NCI-H2227 treated with DMSO at 0.1 percent for 48 hours (cell line): ENCODE measurements around the gene GLMP.
"Not testable (repeated sequence)": the region's sequence is repeated elsewhere in the genome, so short reads cannot be mapped to it uniquely, and the experiment has no call there.

ENCODE experiments used
- DNase-seq: peaks from one replicate; lab custom pipeline; 2025; lab: John Stamatoyannopoulos, UW

Gene GLMP, protein sequence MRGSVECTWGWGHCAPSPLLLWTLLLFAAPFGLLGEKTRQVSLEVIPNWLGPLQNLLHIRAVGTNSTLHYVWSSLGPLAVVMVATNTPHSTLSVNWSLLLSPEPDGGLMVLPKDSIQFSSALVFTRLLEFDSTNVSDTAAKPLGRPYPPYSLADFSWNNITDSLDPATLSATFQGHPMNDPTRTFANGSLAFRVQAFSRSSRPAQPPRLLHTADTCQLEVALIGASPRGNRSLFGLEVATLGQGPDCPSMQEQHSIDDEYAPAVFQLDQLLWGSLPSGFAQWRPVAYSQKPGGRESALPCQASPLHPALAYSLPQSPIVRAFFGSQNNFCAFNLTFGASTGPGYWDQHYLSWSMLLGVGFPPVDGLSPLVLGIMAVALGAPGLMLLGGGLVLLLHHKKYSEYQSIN

DNA sequence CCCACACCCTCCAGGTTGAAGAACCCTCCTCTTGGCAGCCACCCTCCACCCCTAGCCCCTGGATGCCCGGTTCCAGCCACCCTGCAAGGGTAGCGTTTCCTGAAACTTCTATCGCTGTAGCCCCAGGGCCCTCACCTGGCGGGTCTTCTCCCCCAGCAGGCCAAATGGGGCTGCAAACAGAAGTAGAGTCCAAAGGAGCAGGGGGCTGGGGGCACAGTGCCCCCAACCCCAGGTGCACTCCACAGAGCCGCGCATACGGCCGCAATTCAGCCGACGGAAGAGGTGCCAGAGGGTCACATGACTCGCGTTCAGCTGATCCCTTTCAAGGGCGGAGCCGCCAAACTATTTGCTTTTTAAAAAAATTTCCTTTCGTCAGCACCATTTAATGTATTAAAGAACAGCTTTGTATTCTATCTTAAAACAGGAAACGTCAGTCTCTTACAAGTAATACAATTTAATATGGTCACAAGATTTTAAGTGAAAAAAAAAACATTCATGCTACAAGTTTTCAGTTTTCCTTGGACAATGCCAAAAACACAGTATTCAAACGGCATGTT is at the start of gene GLMP:
Gene GLMP, minus strand, starts transcription at position 289 of the 557 bp plus-strand sequence. Its CDS starts 34 bp downstream, at position 255.
- peak; percentile 77 for DNase-seq

DNA sequence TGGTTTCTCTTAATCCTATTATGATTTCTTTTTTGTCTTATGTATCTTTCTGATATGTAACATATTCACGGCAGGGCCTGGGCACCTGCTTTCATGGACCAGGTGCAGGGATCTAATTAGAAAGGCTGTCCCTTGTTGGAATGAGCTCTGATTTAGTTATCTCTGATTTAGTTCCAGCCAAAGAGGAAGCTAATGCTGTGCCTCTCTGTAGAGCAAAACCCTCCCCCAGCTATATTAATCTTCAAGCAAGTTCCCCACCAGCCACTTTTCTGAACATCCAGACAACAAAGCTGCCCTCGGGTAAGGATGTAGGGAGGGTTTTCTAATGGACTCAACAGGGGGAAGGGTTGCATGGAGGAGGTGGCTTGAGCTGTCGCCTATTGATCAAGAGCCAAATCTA is 48.9 kb upstream of the GLMP start:
- no peak for DNase-seq

DNA sequence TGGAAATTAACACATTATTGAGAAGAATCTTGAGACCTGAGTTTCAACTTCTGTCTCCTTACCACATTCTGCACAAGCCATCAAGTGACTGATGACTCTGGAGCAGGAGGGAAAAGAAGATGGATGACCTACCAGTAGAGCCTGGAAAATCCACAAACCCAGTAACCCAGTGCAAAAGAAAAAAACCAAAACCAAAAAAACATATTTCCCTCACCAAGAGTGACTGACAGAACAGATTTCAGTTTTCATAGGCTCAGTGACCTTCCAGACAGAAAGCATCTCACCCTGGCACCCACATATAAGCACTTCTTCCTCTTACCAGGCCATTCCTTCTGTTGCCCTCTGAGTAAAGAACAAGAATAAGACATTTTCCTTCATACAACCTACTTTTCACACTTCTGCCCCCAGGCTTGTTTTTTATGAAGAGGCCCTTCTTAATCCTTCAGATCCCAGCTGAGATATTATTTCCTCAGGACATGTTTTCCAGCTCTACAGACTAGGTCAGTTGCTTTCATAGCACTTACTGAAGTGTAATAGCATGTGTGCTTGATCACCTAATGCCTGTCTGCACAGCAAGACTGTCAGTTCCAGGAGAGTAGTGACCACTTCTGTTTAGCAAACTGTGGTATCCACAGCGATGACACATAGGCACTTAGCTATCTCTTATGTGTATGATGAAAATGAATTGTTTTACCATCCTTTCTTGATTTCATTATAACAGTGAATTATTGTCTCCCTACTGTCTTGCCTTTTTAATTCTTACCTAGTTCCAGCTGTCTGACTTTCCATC is 46.9 kb upstream of the GLMP start:
- no peak for DNase-seq

DNA sequence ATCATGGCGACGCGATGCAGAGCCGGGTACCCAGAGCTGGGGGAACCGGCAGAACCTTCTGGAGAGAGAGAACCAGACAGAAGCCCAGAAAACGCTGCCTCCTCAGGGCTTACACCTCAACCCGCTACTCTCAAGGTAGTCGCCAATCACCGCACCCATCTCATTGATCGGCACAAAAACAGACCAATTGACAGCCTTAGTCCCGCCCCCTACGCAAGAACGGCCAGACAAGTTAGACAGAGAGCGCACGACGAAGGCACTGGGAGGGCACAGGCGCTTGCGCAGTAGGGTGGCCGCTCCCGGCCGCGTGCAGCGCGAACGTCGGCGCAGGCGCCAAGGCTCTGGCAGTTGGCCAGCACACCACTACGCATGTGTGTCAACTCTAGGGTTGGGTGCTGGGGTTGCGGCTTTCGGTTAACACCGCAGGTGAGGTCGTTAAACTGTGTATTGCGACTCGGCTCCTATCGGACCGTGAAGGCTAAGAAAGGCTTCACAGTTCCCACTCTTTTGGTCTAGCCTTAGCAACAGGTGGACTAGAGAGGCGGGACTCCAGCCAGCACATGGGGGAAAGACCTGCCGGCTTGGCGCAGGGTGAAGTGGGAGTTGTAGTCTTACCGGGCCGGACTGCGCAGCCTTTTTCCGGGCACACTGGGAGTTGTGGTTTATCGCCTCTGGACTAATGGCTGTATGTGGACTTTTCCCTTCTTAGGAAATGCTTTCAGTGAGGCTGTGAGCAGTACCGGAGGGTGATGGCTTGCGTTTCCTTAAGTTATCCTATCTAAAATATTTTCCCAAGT is 42.9 kb upstream of the GLMP start, which contains the start of the genes CCT3 and TSACC:
Gene CCT3, minus strand, starts transcription at position 113 of the 797 bp plus-strand sequence. Its CDS starts 108 bp downstream, at position 5.
Gene TSACC, plus strand, starts transcription at position 347 of the 797 bp plus-strand sequence. CDS start 1,232 bp downstream, outside the sequence.
- DNase-seq = peak; percentile 99

DNA sequence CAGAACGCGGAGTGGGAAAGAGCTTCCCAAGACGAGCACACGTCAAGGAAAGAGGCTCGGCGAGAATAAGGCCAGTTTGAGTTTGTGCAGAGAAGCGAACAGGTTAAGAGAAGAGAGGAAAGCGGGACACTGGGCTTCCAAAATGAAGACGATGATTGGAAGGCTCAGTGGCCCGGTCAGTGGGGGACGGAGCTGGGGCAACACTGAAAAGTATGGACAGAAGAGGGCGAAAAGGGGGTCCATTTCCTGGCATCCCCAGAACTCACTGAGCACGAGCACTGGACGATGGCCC is 42.4 kb upstream of the GLMP start:
- no peak for DNase-seq

DNA sequence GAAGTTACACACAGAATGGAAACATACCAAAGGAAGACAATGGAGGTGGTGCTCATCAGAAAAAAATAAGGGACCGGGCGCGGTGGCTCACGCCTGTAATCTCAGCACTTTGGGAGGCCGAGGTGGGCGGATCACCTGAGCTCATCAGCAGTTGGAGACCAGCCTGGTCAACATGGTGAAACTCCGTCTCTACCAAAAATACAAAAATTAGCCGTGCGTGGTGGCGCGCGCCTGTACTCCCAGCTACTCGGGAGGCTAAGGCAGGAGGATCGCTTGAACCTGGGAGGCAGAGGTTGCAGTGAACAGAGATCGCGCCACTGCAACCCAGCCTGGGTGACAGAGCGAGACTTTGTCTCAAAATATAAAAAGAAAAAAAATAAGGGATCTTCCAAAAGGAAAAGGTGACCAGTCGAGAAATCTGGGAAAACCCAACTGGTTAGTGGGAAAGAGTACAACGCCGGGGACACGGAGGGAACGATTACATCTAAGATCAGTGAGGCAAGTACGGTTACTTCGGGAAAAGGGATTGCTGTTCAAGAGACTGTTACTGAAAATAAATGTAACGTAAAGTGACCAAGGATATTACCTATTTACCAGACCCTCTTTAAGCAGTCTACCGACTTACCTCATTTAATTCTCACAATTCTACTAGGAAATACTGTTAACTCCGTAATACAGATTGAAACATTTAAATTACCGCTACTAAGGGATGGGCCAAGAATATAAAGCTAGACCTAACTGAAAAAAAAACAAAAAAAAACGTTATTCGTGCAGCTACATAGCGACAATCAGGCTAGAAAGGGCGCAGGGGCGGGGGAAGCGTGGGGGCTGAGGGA is 41.8 kb upstream of the GLMP start:
- DNase-seq = no peak

DNA sequence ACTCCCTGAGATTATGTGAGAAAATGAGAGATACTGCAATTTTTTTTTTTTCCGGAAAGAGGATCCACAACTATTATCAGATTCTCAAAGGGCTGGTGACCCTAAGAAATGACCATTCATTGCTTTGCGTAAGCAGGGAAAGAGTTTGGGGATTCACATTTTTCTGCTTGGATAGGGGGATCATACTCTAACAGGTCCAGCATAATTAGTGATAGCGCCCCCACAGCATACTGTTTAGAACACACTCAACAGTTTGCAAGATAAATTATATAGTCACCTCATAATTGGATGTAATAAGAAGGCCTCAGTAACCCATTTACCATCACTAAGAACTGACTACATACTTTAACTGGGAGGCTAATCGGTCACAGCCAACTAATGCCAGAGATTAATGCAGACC is 40.8 kb upstream of the GLMP start:
- no peak for DNase-seq

DNA sequence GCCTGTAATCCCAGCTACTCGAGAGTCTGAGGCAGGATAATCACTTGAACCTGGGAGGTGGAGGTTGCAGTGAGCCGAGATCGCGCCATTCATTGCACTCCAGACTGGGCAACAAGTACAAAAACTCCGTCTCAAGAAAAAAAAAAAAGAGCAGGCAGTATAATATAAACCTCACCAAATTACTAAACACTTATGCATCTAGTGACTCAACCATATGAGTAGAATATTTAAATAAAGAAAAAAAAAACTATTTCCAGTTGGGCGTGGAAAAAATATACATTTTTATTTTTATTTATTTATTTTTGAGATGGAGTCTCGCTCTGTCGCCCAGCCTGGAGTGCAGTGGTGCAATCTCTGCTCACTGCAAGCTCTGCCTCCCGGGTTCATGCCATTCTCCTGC is 27.7 kb upstream of the GLMP start:
- not testable (repeated sequence) for DNase-seq

DNA sequence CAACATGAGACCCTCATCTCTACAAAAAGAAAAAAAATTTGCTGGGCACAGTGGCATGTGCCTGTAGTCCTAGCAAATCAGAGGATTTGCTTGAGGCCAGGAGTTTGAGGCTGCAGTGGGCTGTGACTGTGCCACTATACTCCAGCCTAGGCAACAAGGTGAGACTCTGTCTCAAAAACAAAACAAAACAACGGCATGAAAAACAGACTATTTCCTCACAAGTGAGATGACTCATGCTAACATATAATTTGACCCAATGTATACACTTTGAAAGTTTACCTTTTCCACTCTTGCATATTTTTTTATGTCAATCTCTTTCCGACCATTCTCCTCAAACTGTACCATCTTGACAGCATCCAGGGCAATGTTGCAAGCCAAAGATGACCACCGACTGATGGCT is 25.1 kb upstream of the GLMP start:
- DNase-seq = no peak

DNA sequence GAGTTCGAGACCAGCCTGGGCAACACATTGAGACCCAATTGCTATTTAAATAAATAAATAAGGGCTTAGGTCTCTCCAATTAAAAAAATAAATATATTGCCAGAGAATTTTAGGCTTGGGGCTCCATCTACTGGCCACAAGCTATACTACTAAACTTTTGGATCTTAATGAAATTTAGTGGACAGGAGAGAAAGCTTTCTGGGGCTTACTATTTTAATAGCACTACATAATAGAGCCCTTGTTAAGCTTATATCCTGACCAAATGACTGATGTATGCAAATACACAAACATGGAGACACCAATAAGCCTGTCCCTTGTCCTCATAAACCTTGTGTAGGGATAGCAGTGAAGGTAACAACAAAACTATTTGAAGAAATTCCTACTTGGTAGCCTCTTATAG is 24.2 kb upstream of the GLMP start:
- DNase-seq = no peak

DNA sequence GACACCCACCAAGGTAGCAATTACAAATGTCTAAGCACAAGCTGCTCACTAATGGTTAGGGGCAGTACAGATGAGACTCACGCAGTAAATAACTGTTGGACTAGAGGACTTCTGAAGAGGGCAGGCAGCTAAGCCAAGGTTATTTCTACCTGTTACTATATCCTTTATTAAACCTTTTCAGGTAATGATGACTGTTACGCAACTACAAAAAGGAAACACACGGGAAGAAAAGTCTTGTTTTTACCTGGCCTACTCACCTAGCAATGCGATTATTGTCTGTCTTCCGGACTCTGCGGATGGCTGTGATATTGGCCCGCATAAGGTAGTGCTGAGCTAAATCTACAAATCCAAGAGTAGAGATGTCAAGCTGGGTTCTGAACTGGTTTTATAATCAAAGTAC is 21.4 kb upstream of the GLMP start:
- DNase-seq = no peak

DNA sequence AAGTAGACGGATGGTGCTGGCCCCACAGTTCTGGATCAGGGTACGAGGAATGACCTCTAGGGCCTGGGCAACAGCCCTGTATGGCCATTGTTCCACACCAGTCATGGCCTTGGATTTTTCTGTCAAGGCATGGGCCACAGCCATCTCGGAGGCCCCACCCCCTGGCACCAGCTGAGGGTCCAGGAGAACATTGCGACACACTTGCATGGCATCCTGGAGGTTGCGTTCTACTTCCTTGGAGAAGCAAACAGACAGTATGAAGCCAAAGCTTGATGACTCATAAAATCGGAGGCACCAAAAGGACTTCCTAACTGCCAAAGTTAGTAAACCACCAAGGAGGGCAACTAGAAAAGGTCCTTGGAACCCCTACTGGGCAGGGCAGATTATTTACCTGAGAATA is 15.5 kb upstream of the GLMP start:
- DNase-seq = no peak

DNA sequence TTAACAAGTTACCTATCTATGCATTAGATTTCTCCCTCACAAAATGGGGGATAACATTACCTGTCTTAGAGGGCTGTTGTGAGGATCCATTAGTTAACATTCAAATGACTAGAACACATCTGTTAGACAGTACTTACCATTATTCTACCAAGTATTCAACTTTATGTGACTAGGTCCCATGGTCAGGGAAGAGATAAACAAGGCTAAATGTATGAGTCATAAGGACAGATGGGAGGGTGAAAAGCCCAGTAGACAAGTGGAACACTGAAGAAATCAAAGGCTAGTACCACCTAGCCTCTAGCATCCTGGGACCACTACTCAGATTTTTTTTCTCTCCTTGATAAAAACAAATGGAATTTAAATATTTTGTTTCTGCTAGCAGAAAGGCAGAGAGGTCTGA is 12.6 kb upstream of the GLMP start:
- DNase-seq = no peak

DNA sequence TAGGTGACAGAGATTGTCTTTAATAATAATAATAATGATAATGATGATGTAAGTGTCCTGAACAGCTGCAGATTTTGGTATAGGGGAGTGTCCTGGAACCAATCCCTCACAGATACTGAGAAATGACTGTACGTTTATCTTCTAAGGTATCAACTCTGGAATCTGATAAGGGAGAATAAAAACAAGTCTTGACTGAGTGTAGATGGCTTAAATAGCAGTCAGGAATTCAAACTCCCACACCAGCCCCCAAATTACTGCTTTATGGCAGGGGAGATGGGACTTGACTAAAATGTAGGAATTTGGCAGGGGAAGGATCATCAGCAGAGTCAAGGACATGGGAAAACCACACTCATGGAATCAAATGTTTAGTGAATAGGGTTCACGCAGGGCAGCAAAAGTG is 9.7 kb upstream of the GLMP start:
- DNase-seq = no peak

DNA sequence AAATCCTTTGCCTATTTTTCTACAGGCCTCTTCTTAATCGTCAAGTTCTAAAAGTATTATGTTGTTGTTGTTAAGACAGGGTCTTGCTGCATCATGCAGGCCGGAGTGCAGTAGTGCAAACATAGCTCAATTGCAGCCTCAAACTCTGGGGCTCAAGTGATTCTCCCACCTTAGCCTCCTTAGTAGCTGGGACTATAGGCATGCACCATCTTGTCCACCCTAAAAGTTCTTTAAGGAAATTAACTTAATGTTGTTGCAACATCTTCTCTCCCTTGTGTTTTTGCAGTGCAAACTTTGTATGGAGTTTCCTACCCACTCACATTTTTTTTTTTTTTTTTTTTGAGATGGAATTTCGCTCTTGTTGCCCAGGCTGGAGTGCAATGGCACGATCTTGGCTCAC is 7.8 kb upstream of the GLMP start:
- DNase-seq = no peak

DNA sequence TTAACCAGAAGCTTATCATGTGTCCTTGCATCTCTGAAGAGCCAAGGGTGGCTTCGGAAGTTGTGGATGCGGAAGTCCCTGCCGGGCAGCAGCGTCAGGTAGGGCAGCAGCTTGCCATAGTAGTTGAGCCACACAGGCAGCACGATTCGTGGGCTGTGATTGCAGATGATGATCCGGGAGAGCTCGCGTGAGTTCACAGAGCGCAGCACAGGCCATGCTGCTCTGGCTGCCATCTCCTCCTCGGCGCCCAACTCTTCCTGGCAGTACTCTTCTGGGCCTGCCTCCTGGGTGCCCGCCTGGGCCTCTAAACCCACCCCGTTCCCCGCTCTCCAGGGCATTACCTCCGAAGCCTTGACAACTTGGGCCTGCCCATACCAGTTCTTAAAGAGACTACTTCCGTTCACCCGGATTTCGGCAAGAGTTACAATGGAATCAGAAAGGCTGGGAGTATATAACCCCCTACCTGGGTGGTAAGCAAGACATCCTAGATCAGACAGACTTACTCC is 3.4 kb upstream of the GLMP start, which contains the start of gene VHLL:
Gene VHLL, minus strand, starts transcription at position 456 of the 506 bp plus-strand sequence. Its CDS starts 118 bp downstream, at position 338.
- no peak for DNase-seq

DNA sequence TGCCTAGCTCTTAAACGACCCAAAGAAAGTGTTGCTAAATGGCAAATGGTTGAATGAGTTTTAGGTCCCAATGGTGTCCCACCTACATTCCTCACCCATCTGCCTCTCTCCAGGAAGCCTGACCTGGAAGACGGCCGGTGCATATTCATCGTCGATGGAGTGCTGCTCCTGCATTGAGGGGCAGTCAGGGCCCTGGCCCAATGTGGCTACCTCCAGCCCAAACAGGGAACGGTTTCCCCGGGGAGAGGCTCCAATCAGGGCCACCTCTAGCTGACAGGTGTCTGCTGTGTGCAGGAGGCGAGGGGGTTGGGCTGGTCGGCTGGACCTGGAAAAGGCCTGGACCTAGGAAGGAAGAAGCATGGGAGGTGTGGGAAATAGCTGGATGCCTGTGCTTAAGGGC is 1.6 kb downstream of the GLMP start:
- DNase-seq = no peak

DNA sequence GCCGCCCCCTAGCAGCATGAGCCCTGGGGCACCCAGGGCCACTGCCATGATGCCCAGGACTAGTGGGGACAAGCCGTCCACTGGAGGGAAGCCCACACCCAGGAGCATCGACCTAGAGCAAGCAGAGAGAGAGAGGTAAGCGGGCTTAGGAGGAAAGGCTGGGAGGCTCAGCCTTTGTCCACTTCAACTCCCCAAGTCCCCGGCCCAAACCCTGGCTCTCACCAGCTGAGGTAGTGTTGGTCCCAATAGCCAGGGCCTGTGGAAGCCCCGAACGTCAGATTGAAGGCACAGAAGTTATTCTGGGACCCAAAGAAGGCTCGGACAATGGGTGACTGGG is 2.4 kb downstream of the GLMP start:
- no peak for DNase-seq

DNA sequence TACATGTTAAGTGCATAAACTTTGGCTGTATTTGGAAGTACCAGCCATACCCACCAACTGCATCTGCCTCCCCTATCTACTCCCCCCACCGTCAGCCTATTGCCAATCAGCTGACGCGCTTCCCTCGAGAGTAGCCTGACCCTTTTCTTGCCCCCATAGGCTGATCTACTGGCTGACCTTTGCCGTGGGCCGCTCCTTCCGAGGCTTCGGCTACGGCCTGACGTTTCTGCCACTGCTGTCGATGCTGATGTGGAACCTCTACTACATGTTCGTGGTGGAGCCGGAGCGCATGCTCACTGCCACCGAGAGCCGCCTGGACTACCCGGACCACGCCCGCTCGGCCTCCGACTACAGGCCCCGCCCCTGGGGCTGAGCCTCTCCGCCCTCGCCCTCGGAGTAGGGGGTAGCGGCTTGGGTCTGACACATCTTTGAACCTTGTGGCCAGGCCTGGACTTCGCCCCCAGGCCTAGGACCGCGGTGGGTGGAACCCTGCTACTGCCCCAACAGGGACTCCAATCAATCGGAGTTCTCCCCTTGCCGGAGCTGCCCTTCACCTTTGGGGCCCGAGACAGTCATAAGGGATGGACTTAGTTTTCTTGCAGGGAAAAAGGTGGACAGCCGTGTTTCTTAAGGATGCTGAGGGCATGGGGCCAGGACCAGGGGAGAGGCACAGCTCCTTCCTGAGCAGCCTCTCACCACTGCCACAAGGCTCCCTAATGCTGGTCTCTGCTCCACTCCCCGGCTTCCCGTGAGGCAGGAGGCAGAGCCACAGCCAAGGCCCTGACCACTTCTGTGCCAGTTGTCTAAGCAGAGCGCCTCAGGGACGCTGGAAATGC is 4.0 kb downstream of the GLMP start:
- DNase-seq = peak; percentile 90

DNA sequence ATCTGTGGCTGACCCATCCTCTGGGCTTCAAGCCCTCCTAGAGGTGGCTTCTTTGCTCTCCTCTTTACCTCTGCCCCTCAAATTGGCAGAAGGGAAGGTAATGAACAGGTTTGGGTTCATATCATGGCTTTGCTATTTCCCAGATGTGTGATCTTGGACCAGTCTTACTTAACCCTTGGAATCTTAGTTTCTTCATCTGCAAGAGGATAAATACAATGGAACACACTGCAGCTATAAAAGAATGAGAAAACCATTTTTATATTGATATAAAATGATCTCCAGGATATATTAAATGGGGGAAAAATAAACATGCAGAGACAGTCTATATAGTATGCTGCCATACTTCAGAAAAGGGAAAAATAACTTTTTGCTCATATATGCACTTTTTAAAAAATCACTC is 5.6 kb downstream of the GLMP start:
- no peak for DNase-seq
